HL-60 (cell line): ENCODE measurements around the gene USH1C.

Source experiments
- DNase-seq, 2 experiments: peaks; one replicate each; pipeline ENCODE4 v3.0.0-alpha.2; 2010 to 2020; ENCODE audit warnings: low read depth in 1 of 2, low spot score in 1 of 2
- H3K27ac ChIP-seq: fragments of 250-450 bp; sonication (Bioruptor Pico); replicated peaks from 2 replicates; pipeline ENCODE4 v1.5.1; 2020; ENCODE audit warnings: mild to moderate bottlenecking, moderate library complexity
- H3K27me3 ChIP-seq: fragments of 250-450 bp; sonication (Bioruptor Pico); 2 replicates; pipeline ENCODE4 v1.5.1; 2021; ENCODE audit warnings: mild to moderate bottlenecking, moderate library complexity; ENCODE audit not compliant: insufficient read depth, poor library complexity, severe bottlenecking
- H3K4me3 ChIP-seq: replicated peaks from 2 replicates; pipeline ENCODE4 v1.5.1; 2011; ENCODE audit warnings: mild to moderate bottlenecking, control low read depth, low read length; ENCODE audit not compliant: insufficient read depth
- GABPA ChIP-seq: IDR thresholded peaks from 2 replicates; pipeline ENCODE4 v1.6.1; 2012; ENCODE audit warnings: low read depth
- POLR2AphosphoS5 ChIP-seq: IDR thresholded peaks from 2 replicates; pipeline ENCODE4 v1.6.1; 2012; ENCODE audit warnings: low read depth
- SPI1 ChIP-seq: IDR thresholded peaks from 2 replicates; pipeline ENCODE4 v1.6.1; 2012; ENCODE audit warnings: low read depth, mild to moderate bottlenecking, borderline replicate concordance
- TF ChIP-seq, protein P1 (sequence below): IDR thresholded peaks from one replicate; pipeline ENCODE4 v1.5.1; 2011; ENCODE audit warnings: low read length, control low read depth, inconsistent platforms; ENCODE audit not compliant: insufficient read depth
- TF ChIP-seq, protein P2 (sequence below): IDR thresholded peaks from 2 replicates; pipeline ENCODE4 v1.6.1; 2012; ENCODE audit warnings: low read depth; ENCODE audit not compliant: insufficient replicate concordance

The USH1C gene

DNA sequence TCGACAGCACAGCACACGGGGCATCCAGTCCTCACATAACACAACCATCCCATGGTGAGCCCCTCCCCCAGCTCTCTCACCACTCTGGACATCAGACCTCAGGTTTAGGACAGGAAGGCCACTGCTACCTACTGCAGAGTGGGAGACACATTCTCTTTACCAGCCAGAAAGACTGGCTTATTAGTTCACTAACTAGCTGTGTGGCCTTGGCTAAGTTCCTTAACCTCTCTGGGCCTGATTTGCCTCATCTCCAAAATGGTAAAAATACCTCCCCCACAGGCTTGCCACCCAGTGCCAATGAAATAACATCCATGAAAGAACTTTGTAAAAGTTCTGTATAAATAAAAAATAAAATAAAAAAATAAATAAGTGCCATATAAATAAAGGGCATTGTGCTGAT, 32.1 kb downstream of the USH1C start:
- H3K27ac ChIP-seq, result no peak overlapping the region
- TF ChIP-seq SPI1 (no peak), POLR2AphosphoS5 (no peak), GABPA (no peak)
- TF ChIP-seq, protein P1, sequence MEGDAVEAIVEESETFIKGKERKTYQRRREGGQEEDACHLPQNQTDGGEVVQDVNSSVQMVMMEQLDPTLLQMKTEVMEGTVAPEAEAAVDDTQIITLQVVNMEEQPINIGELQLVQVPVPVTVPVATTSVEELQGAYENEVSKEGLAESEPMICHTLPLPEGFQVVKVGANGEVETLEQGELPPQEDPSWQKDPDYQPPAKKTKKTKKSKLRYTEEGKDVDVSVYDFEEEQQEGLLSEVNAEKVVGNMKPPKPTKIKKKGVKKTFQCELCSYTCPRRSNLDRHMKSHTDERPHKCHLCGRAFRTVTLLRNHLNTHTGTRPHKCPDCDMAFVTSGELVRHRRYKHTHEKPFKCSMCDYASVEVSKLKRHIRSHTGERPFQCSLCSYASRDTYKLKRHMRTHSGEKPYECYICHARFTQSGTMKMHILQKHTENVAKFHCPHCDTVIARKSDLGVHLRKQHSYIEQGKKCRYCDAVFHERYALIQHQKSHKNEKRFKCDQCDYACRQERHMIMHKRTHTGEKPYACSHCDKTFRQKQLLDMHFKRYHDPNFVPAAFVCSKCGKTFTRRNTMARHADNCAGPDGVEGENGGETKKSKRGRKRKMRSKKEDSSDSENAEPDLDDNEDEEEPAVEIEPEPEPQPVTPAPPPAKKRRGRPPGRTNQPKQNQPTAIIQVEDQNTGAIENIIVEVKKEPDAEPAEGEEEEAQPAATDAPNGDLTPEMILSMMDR, result no peak
- TF ChIP-seq, protein P2, sequence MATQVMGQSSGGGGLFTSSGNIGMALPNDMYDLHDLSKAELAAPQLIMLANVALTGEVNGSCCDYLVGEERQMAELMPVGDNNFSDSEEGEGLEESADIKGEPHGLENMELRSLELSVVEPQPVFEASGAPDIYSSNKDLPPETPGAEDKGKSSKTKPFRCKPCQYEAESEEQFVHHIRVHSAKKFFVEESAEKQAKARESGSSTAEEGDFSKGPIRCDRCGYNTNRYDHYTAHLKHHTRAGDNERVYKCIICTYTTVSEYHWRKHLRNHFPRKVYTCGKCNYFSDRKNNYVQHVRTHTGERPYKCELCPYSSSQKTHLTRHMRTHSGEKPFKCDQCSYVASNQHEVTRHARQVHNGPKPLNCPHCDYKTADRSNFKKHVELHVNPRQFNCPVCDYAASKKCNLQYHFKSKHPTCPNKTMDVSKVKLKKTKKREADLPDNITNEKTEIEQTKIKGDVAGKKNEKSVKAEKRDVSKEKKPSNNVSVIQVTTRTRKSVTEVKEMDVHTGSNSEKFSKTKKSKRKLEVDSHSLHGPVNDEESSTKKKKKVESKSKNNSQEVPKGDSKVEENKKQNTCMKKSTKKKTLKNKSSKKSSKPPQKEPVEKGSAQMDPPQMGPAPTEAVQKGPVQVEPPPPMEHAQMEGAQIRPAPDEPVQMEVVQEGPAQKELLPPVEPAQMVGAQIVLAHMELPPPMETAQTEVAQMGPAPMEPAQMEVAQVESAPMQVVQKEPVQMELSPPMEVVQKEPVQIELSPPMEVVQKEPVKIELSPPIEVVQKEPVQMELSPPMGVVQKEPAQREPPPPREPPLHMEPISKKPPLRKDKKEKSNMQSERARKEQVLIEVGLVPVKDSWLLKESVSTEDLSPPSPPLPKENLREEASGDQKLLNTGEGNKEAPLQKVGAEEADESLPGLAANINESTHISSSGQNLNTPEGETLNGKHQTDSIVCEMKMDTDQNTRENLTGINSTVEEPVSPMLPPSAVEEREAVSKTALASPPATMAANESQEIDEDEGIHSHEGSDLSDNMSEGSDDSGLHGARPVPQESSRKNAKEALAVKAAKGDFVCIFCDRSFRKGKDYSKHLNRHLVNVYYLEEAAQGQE, result no peak
- peaks cover 7% of the 10 kb centered on the region for H3K27me3 ChIP-seq
- DNase-seq, result no peak
- H3K4me3 ChIP-seq, result no peak overlapping the region

DNA sequence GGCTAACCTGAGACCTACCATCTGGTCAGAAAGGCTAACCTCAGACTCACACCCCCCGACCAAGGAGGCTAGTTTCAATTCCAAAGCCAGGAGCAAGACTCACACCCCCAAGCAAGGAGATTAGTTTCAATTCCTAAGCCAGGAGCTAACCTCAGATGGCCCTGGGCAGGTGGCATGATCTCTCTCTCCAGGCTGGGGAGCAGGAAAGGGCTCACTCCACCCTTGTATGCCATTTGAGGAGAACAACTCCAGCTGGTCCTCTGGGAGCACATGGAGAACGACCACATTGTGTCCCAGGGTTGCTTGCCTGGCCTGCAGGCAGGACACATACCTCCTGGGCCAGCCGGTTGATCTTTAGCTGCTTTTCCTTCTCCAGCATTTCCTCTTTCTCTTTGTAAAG, 32.6 kb downstream of the USH1C start:
- Histone ChIP-seq H3K27me3 (peaks cover 7% of the 10 kb centered on the region), H3K27ac (no peak overlapping the region), H3K4me3 (no peak overlapping the region)
- DNase-seq, result no peak
- TF ChIP-seq GABPA (no peak), SPI1 (no peak; the same call in 1 of the 2 replicates), POLR2AphosphoS5 (no peak)
- TF ChIP-seq, protein P2, result no peak
- TF ChIP-seq, protein P1, result no peak

DNA sequence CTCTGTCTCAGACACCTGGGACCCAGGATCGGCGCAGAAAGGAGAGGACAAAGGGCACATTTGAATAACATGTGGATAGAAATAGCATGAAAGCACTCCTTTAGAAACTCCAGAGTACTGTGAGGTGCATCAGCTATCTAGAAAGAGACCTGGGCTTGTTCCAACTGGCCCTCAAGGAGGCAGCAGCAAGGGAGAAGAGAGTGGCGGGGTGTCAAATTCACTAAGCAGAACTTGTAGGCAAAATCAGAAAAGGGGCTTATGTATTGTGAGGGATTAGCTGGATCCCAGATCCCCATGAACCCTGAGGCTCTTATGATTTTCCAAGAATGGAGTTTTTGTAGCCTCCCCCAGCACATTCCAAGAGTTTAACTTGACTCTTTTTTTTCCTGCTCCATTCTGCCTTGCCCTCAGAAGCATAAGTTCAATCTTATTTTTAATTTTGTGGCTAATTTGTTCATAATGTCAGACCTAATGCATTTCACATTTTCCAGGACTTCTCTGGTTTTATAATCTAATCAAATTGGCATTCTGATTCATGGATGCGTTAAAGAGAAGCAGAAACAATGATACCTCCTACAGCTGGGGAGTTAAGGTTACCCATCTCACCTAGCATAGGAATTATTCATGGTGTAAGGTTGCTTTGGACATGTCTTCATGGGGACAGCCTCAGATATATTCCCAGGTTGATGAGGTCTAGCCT, 33.6 kb downstream of the USH1C start:
- Histone ChIP-seq H3K4me3 (no peak overlapping the region), H3K27ac (no peak overlapping the region), H3K27me3 (peaks cover 7% of the 10 kb centered on the region)
- DNase-seq, result no peak
- TF ChIP-seq GABPA (no peak), POLR2AphosphoS5 (no peak), SPI1 (no peak)
- TF ChIP-seq, protein P2, result no peak
- TF ChIP-seq, protein P1, result no peak
